OCI-M2 (cell line): ENCODE data around the gene COPE.
A peak's percentile ranks its signal among the peaks of the same experiment; 100 is the strongest.
"Not testable (repeated sequence)": the region's sequence is repeated elsewhere in the genome, so short reads cannot be mapped to it uniquely, and the experiment has no call there.

ENCODE experiments used
- DNase-seq: peaks from one replicate; lab custom pipeline; 2025; ENCODE audit not compliant: unreplicated experiment; lab: John Stamatoyannopoulos, UW

The COPE gene

GRCh38 chr19:18940769-18941627 is 21.8 kb upstream of the COPE start, which contains the start of gene HOMER3:
TSS of gene HOMER3 (minus strand) at chr19:18941217. CDS start at chr19:18938982, 2,235 bp downstream.
- no peak for DNase-seq

DNA sequence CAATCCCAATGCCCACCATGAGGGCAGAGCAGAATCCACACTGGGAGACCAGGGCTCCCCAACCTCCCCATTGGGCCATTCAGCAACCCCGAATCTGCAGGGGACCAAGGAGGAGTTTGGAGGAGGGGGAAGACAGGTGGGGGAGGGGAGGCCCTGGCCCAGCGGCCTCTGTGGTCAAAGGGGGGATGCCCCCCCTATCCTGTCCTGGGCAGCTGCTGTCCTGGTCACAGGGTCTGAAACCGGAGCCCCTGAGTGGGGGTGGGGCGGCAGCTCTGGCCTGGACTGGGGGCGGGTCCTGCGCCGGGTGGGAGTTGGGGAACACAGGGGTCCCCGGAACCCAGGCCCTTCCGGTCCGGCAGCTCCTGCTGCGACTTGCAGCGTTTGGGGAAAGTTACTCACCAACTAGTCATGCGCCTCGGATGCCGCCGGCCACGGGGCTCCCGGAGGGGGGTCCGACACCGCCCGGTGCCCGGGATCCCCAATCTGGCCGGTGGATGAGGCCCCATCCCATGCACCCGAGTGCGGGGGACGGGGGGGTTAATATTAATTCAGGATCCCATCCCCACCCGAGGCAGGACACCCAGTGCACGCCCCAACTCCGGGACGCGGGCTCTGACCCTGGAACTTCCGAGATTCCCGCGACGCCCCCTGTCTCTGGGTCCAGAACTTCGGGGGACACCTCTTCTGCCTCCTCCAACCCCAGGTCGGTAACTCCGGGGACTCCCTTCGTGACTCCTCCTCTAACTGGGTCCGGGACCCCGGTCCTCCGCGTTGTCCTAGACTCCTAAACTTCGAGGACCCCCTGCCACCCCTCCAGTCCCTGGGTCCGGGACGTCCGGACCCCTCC is 21.0 kb upstream of the COPE start:
- no peak for DNase-seq

DNA sequence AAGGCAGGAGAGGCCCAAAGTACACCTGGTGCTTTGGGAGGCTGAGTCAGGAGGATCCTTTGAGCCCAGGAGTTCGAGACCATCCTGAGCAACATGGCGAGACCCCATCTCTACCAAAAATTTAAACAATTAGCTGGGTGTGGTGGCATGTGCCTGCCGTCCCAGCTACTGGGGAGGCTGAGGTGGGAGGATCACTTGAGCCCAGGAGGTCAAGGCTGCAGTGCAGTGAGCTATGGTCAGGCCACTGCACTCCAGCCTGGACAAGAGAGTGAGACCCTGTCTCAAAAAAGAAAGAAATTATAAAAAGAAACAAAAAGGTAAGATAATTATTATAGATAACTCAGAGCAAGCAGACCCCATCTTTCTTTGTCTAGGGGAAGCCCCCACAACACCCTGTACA is 20.0 kb upstream of the COPE start:
- DNase-seq: no peak

DNA sequence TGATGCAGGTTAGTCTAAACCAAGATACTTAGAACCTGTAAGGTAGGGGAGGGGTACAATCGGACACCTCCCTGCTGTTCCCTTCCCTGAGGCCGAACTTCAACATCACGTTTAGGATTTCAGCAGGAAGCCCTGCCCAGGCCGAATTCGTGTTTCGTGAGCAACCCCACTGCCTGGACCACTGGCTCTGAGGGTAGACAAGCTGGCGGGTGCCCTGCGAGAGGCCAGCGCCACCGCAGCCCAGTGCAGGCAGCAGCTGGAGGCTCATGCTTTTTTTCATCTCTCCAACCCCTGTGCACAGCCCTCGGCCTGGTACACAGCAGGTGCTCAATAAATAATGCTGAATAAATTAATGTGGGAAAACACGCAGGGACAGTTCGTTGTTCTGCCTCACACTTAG is 14.1 kb upstream of the COPE start:
- no peak for DNase-seq

DNA sequence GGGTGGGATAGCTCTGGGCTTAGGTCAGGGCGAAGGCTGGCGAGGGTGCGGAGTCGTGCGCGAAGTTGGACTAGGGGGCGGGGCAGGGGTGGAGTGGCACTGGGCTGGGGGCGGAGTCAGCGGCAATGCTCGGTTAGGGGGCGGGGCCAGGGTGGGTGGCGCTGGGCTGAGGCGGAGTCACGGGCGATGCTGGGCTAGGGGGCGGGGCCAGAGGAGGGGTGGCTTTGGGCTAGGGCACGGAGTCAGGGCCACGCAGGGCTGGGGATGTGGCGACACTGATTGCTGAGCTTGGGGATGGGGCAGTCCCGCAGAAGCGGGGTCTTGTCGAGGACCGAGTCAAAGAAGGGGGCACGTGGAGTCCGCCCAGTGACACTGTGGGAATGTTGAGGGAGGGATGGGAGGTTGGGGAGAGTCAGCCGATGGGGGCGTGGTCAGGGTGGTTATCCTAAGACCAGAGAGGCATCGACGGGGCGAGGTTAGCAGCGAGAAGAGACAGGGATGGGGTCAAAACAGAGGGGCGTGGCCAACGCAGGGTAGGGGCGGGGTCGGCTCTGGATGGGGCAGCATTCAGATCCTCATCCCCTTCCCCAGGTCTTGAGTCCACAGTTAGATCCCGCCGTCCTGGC is 13.1 kb upstream of the COPE start:
- peak; percentile 39 for DNase-seq

GRCh38 chr19:18931316-18932162 is 12.4 kb upstream of the COPE start:
- no peak for DNase-seq

GRCh38 chr19:18929311-18929710 is 10.1 kb upstream of the COPE start:
- no peak for DNase-seq

- no peak for DNase-seq
These were observed 9.0 kb upstream of the COPE start for GRCh38 chr19:18928018-18928805.

GRCh38 chr19:18924684-18925213 is 5.6 kb upstream of the COPE start:
- no peak for DNase-seq

- DNase-seq: no peak
These were observed 3.2 kb upstream of the COPE start for GRCh38 chr19:18922228-18922985.

DNA sequence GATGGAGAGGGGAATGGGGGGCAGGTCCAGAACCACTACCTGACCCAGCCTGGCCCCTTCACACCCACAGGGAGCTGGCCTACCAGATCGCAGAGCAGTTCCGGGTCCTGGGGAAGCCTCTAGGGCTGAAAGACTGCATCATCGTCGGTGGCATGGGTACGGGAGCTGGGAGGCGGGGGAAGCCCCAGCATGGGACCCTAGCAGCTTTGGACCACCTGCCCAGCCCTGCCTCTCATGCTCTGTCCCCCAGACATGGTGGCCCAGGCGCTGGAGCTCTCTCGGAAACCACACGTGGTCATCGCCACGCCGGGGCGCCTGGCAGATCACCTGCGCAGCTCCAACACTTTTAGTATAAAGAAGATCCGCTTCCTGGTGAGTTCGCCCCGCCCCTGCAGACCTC is 2.4 kb upstream of the COPE start:
- DNase-seq: no peak

GRCh38 chr19:18920400-18920799 is 1.2 kb upstream of the COPE start:
- DNase-seq: no peak

GRCh38 chr19:18919900-18920214 is 670 bp upstream of the COPE start:
- DNase-seq: no peak

GRCh38 chr19:18917593-18917992 is 1.6 kb downstream of the COPE start:
- not testable (repeated sequence) for DNase-seq

DNA sequence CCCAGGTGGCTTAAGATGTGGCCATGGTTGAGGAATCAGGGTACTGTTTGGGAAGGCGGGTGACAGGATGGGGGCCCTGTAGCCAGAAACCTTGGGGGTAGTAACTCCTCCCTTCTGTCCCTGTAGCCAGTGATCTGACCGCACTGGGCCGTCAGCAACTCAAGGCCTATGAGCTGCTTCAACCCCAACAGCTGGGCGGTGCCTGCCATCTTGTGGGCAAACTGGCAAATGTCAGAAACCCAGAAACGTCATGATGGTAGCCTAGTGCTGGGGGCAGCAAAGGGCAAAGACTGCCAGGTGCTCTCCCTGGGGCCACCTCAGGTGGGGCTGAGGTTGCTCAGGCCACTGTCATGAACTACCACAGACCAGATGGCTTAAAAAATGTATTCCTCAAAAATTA is 3.5 kb downstream of the COPE start:
- DNase-seq: no peak

- DNase-seq: no peak
These were observed 5.7 kb downstream of the COPE start for GRCh38 chr19:18913466-18913865.

DNA sequence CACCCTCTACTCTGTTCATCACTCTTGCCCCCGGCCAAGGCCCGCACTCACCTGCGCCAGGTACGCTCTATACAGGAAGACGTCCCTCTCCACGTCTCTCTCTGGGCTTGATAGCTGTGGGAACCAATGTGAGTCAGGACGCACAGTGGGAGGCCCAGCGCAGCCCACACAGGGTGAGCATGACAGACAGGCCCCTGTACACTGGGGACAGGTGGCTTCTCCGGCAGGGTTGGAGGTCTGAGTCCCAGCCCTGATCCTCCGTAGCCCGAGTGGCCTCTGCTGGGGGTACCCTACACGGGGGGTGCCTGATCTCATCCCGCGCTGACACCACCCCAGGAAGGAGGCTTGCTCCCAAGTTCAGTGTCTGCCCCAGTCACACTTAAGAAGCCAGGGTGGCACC is 6.3 kb downstream of the COPE start:
- no peak for DNase-seq

DNA sequence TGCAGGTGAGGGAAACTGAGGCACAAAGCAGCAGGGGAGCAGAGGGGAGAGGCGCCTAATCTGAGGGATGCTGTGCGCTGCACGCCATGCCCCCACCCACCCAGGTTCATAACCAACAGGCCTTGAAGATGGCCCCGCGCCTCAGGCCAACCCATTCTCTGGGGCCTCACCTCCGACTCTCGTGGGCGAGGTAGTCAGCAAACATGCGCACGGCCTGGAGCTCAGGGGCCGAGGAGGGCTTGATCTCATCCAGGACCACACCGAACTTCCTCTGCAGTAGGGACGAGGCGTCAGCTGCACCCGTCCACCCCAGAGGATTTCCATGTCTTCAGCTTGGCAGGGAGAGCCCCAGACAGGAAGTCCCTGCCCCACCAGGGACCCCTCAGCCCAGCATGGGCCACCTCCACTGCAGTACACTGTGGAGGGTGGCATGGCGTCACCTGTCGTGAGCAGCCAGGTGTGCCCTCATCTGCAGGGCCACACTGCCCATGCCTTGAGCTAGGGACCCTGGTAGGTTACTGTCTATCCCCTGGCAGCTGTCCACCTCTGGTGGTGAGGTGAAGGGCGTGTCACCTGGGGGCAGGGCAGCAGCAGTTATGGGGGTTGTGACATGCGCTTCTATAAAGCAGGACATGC is 8.3 kb downstream of the COPE start:
- DNase-seq: no peak

- DNase-seq: no peak
These were observed 9.2 kb downstream of the COPE start for GRCh38 chr19:18910010-18910409.
